ENCODE measurements around the gene SFI1.
"Not testable (repeated sequence)": the region's sequence is repeated elsewhere in the genome, so short reads cannot be mapped to it uniquely, and the experiment has no call there.

Gene SFI1

DNA sequence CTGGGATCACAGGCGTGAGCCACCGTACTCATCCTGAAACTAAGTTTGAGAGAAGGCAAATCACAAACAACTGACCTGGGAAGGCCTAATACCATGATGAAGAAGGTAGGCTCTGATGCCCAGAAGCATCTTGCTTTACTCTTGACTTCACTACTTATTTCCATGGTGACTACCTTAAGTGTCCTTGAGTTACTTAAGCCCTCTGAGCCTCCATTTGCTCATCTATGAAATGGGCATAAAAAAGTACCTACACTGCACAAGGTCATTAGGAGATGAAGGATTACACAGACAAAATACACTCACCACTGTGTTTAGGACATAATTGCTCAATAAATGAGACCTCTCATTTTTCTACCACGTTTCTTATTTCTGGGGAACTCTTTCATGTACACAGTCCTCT is 34.6 kb upstream of the SFI1 start:
- TF ChIP-seq CTCF (IDR thresholded peaks at IDR 0.05; ENCODE audit: extremely low read depth, insufficient read depth, missing control alignments): no peak
- in situ Hi-C loops (cut with MboI; ENCODE audit: low pct_unique_long_range_greater_than_20kb, low sequenced_read_pairs, unreplicated experiment): no loop called here

GRCh38 chr22:31465307-31465706 is 31.0 kb upstream of the SFI1 start:
- in situ Hi-C loops (cut with MboI; ENCODE audit: low pct_unique_long_range_greater_than_20kb, low sequenced_read_pairs, unreplicated experiment): no loop called here
- TF ChIP-seq CTCF (IDR thresholded peaks at IDR 0.05; ENCODE audit: extremely low read depth, insufficient read depth, missing control alignments): no peak
- no peak for DNase-seq (ENCODE audit: low spot score)

More for the DNA sequence above, 34.6 kb upstream of the SFI1 start:
- DNase-seq (ENCODE audit: low spot score): no peak

DNA sequence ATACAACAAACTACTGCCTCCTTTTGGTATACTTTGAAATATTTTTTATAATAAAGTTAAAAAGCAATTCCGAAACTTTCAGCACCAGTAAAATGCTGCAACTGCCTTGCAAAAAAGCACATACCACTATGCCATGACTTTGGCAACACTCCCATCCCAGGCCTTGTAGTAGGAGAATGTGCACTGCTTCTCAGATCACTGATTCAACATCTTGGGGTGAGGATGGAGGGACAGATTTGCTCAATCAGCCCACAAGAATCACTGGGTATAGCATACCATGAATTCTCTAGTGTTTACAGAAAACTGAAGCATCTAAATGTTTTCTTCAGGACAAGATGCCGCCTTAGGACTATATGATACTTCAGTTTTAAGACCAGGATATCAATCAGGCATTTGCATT is 21.6 kb upstream of the SFI1 start:
- TF ChIP-seq CTCF (IDR thresholded peaks at IDR 0.05; ENCODE audit: extremely low read depth, insufficient read depth, missing control alignments): no peak
- DNase-seq (ENCODE audit: low spot score): no peak

GRCh38 chr22:31475800-31476199 is 20.5 kb upstream of the SFI1 start:
- in situ Hi-C loops (cut with MboI; ENCODE audit: low pct_unique_long_range_greater_than_20kb, low sequenced_read_pairs, unreplicated experiment): no loop called here
- no peak for TF ChIP-seq CTCF (IDR thresholded peaks at IDR 0.05; ENCODE audit: extremely low read depth, insufficient read depth, missing control alignments)
- no peak for DNase-seq (ENCODE audit: low spot score)

More for the DNA sequence above, 21.6 kb upstream of the SFI1 start:
- in situ Hi-C loops (cut with MboI; ENCODE audit: low pct_unique_long_range_greater_than_20kb, low sequenced_read_pairs, unreplicated experiment): no loop called here

- peak; percentile 59 for DNase-seq (ENCODE audit: low spot score)
- no peak for TF ChIP-seq CTCF (IDR thresholded peaks at IDR 0.05; ENCODE audit: extremely low read depth, insufficient read depth, missing control alignments)
- in situ Hi-C loops (cut with MboI; ENCODE audit: low pct_unique_long_range_greater_than_20kb, low sequenced_read_pairs, unreplicated experiment): no loop called here
Measured at GRCh38 chr22:31477329-31477728, 19.0 kb upstream of the SFI1 start.

DNA sequence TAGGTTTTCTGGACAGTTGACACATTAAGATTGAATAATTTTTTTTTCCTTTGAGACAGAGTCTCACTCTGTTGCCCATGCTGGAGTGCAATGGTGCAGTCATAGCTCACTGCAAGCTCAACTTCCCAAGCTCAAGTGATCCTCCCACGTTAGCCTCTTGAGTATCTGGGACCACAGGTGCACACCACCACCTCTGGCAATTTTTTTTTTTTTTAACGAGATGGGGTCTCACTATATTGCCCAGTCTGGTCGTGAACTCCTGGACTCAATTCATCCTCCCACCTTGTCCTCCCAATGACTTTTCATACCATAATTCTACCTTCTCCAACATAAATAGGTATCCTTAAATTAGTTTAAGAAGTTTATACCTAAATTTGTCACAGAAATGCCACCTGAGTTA is 15.2 kb upstream of the SFI1 start:
- DNase-seq (ENCODE audit: low spot score): no peak
- no peak for TF ChIP-seq CTCF (IDR thresholded peaks at IDR 0.05; ENCODE audit: extremely low read depth, insufficient read depth, missing control alignments)
- in situ Hi-C loops (cut with MboI; ENCODE audit: low pct_unique_long_range_greater_than_20kb, low sequenced_read_pairs, unreplicated experiment): no loop called here

DNA sequence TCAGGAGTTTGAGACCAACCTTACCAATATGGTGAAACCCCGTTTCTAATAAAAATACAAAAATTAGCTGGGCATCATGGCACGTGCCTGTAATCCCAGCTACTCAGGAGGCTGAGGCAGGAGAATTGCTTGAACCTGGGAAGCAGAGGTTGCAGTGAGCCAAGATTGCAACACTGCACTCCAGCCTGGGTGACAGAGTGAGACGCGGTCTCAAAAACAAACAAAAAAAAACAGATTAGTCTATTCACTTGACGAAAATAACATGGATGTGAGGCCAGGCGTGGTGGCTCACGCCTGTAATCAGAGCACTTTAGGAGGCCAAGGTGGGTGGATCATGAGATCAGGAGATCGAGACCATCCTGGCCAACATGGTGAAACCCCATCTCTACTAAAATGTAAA is 13.9 kb upstream of the SFI1 start:
- DNase-seq (ENCODE audit: low spot score); in situ Hi-C loops (cut with MboI; ENCODE audit: low pct_unique_long_range_greater_than_20kb, low sequenced_read_pairs, unreplicated experiment): not testable (repeated sequence)

DNA sequence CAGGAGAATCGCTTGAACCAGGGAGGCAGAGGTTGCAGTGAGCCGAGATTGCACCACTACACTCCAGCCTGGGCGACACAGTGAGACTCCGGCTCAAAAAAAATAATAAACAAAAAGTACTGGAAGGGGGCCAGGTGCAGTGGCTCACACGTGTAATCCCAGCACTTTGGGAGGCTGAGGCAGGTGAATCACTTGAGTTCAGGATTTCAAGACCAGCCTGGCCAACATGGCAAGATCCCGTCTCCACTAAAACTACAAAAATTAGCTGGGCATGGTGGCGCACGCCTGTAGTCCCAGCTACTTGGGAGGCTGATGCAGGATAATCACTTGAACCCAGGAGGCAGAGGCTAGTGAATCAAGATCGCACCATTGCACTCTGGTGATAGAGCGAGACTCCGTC is 10.0 kb upstream of the SFI1 start:
- in situ Hi-C loops (cut with MboI; ENCODE audit: low pct_unique_long_range_greater_than_20kb, low sequenced_read_pairs, unreplicated experiment); DNase-seq (ENCODE audit: low spot score): not testable (repeated sequence)

All from GM13977 (cell line).